Type B pancreatic cell (in vitro differentiated cells): Measurements from ENCODE around the gene PITPNC1. TPM values are rescaled to one million over a fixed set of nuclear protein-coding genes. Genes with fewer than 3 reads are reported as not detected.
A peak's percentile ranks its signal among the peaks of the same experiment; 100 is the strongest.
"Not testable (repeated sequence)": the region's sequence is repeated elsewhere in the genome, so short reads cannot be mapped to it uniquely, and the experiment has no call there.

ENCODE experiments used
- DNase-seq: peaks from one replicate; pipeline ENCODE4 v3.0.0; 2021; ENCODE audit warnings: mixed read lengths; ENCODE audit not compliant: unreplicated experiment; ENCODE audit errors: extremely low spot score
- H3K27ac Mint-ChIP-seq: 2 replicates; pipeline ENCODE4 v1.8.0; 2021; ENCODE audit warnings: mild to moderate bottlenecking, mixed read lengths
- H3K27me3 Mint-ChIP-seq: 2 replicates; pipeline ENCODE4 v1.8.0; 2021; ENCODE audit warnings: mixed read lengths
- H3K36me3 Mint-ChIP-seq: 2 replicates; pipeline ENCODE4 v1.8.0; 2021; ENCODE audit warnings: mixed read lengths
- H3K4me1 Mint-ChIP-seq: one replicate; pipeline ENCODE4 v1.8.0; 2021; ENCODE audit warnings: mixed read lengths; ENCODE audit not compliant: unreplicated experiment
- H3K4me3 Mint-ChIP-seq: 2 replicates; pipeline ENCODE4 v1.8.0; 2021; ENCODE audit warnings: mild to moderate bottlenecking, mixed read lengths
- H3K9me3 Mint-ChIP-seq: 2 replicates; pipeline ENCODE4 v1.8.0; 2021; ENCODE audit warnings: mixed read lengths
- CTCF ChIP-seq: fragments of 200-600 bp; sonication (generic); conservative IDR thresholded peaks from 2 replicates; pipeline ENCODE4 v1.5.0; 2021; ENCODE audit warnings: antibody characterized with exemption, mild to moderate bottlenecking
- total RNA-seq: library from RNA; stranded (reverse); gene quantifications from 2 replicates; pipeline ENCODE4 v1.2.1, GENCODE V29; 2021; ENCODE audit warnings: low replicate concordance

Gene PITPNC1
- total RNA-seq, 1 donor from 2014 or later = 18.7 TPM

GRCh38 chr17:67467500-67468455 lies 90.7 kb downstream of the PITPNC1 start:
- Mint-ChIP-seq H3K9me3 (no peaks in the 10 kb centered on the region), H3K4me3 (no peak overlapping the region), H3K27me3 (no peaks in the 10 kb centered on the region), H3K4me1 (peaks cover 12% of the 10 kb centered on the region), H3K36me3 (no peaks in the 10 kb centered on the region), H3K27ac (no peak overlapping the region)
- no peak for TF ChIP-seq CTCF
- no peak for DNase-seq

- peak overlapping the region; percentile 41 for H3K4me3 Mint-ChIP-seq
Observed at GRCh38 chr17:67469208-67469980, 92.3 kb downstream of the PITPNC1 start.

GRCh38 chr17:67470163-67470562 lies 93.1 kb downstream of the PITPNC1 start:
- Mint-ChIP-seq H3K36me3 (no peaks in the 10 kb centered on the region), H3K27me3 (peaks cover 3% of the 10 kb centered on the region), H3K9me3 (no peaks in the 10 kb centered on the region), H3K4me1 (peaks cover 22% of the 10 kb centered on the region), H3K4me3 (no peak overlapping the region), H3K27ac (no peak overlapping the region)
- no peak for DNase-seq
- no peak for TF ChIP-seq CTCF

More at GRCh38 chr17:67469208-67469980, 92.3 kb downstream of the PITPNC1 start:
- peak overlapping the region; percentile 41 for H3K27ac Mint-ChIP-seq
- no peaks in the 10 kb centered on the region for H3K36me3 Mint-ChIP-seq
- DNase-seq = no peak
- H3K4me1 Mint-ChIP-seq = peaks cover 17% of the 10 kb centered on the region
- H3K9me3 Mint-ChIP-seq = no peaks in the 10 kb centered on the region
- H3K27me3 Mint-ChIP-seq = peaks cover 3% of the 10 kb centered on the region
- no peak for TF ChIP-seq CTCF

- no peak overlapping the region for H3K4me3 Mint-ChIP-seq
- H3K9me3 Mint-ChIP-seq = no peaks in the 10 kb centered on the region
- no peak overlapping the region for H3K27ac Mint-ChIP-seq
- H3K27me3 Mint-ChIP-seq = peaks cover 3% of the 10 kb centered on the region
- no peak for DNase-seq
- TF ChIP-seq CTCF = no peak
- peaks cover 29% of the 10 kb centered on the region for H3K4me1 Mint-ChIP-seq
- H3K36me3 Mint-ChIP-seq = no peaks in the 10 kb centered on the region
Observed at GRCh38 chr17:67471118-67471517, 94.0 kb downstream of the PITPNC1 start.

GRCh38 chr17:67472606-67473005 lies 95.5 kb downstream of the PITPNC1 start:
- not testable (repeated sequence) for H3K36me3 Mint-ChIP-seq, H3K27me3 Mint-ChIP-seq, DNase-seq, H3K27ac Mint-ChIP-seq, H3K4me3 Mint-ChIP-seq, H3K9me3 Mint-ChIP-seq
- peaks cover 28% of the 10 kb centered on the region for H3K4me1 Mint-ChIP-seq
